Left cardiac atrium (tissue), 4 donors: Measurements from ENCODE around the gene RHBDL1. TPM values are rescaled to one million over a fixed set of nuclear protein-coding genes. Genes with fewer than 3 reads are reported as not detected.
A peak's percentile ranks its signal among the peaks of the same experiment; 100 is the strongest.
"Not testable (repeated sequence)": the region's sequence is repeated elsewhere in the genome, so short reads cannot be mapped to it uniquely, and the experiment has no call there.

Experiments
- ATAC-seq, 2 donors: fragments of 200-7000 bp; cut with Tn5 transposase; one replicate each; pipeline ENCODE4 v1.9.1; 2020; ENCODE audit warnings: mild to moderate bottlenecking in 2 of 2, moderate library complexity in 2 of 2
- DNase-seq: peaks from one replicate; pipeline ENCODE4 v3.0.0-alpha.2; 2020
- intact Hi-C, 2 donors: fragments of 100-400 bp; cut with DNase I; formaldehyde crosslinking; loops; one replicate each; pipeline versions ENCODE4 v1.14.1 to v1.15.1; 2022 to 2023
- total RNA-seq, 2 donors: library from RNA; stranded (reverse); fragmentation: NEBNext Ultra II Directional; extraction: Animal tissue kit (Norgen Biotek cat#: 25700); gene quantifications; one replicate each; pipeline ENCODE4 v1.2.1, GENCODE V29; 2021
- donor health status: DM: no; HTN: yes; CAD: no.
- donor health status: DM: no; HTN: yes; CAD: no; lungs with severe emphysema.
- donor health status: DM: yes; HTN: yes; CAD: no.
- donor health status: Dilated cardiomyopathy.

Gene RHBDL1
- total RNA-seq, 2 donors from 2014 or later: 1.2 TPM

DNA sequence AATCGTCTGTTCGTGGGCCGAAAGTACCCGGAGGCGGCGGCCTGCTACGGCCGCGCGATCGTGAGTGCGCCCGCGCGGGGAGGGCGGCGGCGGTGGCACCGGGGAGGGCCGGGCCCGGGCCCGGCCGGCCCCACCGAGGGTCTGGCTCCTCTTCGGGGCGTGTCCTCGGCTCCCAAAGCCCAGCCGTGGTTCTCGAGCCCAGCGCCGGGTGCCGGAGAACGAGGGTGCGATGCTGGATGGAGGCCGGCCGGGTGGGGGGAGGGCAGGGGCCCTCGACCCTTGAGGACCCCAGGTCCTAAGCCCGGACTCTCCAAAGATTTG, 5.1 kb downstream of the RHBDL1 start:
- ATAC-seq: no peak
- intact Hi-C loops: no loop called here
- DNase-seq: no peak

DNA sequence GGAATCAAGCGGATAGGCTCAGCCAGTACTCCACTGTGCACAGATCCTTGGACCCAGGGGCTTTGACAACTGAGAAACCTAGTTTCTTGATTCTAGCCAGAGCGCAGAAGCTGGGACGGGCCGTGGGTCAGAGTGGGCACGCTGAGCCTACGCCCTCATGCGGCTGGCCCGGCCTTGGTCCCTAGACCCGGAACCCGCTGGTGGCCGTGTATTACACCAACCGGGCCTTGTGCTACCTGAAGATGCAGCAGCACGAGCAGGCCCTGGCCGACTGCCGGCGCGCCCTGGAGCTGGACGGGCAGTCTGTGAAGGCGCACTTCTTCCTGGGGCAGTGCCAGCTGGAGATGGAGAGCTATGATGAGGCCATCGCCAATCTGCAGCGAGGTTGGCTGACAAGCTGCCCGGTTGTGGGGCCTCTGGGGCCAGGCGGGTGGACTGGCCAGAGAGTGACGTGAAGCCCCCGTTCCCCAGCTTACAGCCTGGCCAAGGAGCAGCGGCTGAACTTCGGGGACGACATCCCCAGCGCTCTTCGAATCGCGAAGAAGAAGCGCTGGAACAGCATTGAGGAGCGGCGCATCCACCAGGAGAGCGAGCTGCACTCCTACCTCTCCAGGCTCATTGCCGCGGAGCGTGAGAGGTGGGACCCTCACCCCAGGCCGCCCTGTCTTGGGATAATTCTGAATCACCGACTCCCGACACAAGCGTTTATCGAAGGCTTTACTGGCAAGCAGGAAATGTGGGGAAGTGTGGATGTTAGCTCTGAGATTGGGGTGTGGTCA, 5.7 kb downstream of the RHBDL1 start:
- intact Hi-C loops: no loop called here
- no peak for ATAC-seq
- DNase-seq: no peak

GRCh38 chr16:681746-682427, 6.4 kb downstream of the RHBDL1 start:
- intact Hi-C loops: no loop called here
- DNase-seq (no peak), ATAC-seq (no peak)

DNA sequence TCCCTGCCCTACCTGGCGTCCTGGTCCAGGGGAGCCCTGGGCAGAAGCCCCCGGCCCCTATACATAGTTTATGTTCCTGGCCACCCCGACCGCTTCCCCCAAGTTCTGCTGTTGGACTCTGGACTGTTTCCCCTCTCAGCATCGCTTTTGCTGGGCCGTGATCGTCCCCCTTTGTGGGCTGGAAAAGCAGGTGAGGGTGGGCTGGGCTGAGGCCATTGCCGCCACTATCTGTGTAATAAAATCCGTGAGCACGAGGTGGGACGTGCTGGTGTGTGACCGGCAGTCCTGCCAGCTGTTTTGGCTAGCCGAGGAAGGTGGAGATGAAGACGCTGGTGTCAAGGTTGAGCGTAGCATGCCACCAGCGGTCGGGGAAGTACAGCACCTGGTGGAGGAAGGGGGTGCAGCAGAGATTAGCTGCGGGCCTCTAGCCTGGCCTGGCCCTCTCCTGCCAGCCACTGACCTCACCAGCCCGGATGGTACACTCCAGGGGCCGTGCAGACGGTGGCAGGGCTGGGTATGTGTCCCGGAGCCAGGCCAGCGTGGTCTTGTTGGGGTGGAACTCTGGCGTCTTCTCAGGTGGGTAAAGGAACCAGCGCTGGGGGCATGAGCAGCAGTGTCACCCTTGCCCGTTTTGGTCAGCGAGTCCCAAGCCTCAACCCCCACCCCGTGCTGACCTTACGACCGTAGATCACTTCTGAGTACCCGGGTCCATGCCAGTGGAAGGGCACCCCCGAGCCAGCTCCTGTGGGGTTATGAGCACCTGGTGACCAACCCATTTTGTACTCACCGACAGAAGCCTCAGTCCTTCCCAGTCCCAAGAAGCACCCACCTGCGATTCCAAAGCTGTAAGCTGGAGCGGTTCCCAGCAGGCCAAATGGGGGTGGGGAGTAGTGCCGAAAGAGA, 7.3 kb downstream of the RHBDL1 start:
- intact Hi-C loops: no loop called here
- no peak for ATAC-seq
- no peak for DNase-seq

DNA sequence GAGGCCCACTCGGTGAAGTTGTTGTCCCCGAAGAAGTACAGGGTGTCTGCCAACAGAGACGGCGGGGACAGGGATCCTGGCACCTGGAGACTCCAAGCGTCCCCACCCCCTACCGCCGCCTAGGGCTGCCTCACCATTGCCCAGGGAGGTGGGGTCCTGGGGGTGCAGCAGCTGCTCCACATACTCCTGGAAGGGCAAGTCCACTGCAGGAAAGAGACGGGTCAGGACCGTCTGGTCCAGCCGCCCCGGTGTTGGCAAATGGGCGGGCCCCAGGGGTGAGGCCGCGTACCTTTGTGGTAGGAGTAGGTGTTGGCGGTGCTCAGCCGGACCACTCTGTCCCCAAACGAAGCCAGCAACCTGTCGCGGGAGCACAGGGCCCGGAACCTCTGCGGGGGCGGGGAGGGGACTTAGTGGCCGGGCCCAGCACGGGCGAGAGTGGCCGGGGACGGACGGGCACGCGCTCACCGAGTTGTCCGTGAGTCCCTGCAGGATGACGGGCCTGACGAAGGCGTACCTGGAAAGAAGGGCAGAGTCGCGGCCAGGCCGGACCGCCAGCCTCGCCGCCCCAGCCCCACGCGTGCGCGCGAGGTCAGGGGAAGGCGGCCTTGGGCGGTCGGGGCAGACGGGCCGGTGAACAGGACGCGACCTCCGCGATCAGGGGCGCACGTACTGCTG, 8.1 kb downstream of the RHBDL1 start:
- ATAC-seq: no peak
- intact Hi-C loops: no loop called here
- no peak for DNase-seq

GRCh38 chr16:684071-684794, 8.8 kb downstream of the RHBDL1 start, which contains the start of gene JMJD8:
Gene JMJD8, minus strand, starts transcription at chr16:684334. Its CDS starts 15 bp downstream, at chr16:684319.
- DNase-seq: peak; percentile 99
- peak; percentile 69 to 77 for ATAC-seq
- intact Hi-C loops: no loop called here

- no peak for ATAC-seq
- intact Hi-C loops: no loop called here
- no peak for DNase-seq
Measured at GRCh38 chr16:684961-685696, 9.7 kb downstream of the RHBDL1 start.

DNA sequence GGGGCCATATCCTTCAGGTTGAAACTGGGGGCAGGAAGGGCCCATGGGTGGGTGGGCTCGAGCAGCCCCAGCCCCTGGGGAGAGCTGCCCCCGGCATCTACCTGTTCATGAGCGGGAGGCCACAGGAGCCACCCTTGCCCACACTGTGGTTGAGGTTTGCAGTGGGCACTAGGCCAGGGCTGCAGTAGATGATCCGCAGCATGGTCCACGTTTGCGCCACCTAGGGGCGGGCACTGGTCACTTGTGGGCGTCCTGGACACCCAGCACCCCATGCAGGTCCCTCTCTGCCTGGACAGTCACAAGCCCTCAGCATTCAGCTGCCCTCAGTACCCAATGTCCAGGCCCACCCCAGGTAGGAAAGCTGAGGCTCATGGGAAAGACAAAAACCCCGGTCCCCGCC, 10.5 kb downstream of the RHBDL1 start:
- intact Hi-C loops: no loop called here
- ATAC-seq (no peak), DNase-seq (no peak)

- DNase-seq: no peak
- intact Hi-C loops: no loop called here
- no peak for ATAC-seq
Measured at GRCh38 chr16:686459-687260, 11.2 kb downstream of the RHBDL1 start.

GRCh38 chr16:687499-687898, 12.0 kb downstream of the RHBDL1 start:
- ATAC-seq: no peak
- no peak for DNase-seq
- intact Hi-C loops: no loop called here

- no peak for ATAC-seq
- intact Hi-C loops: no loop called here
- DNase-seq: no peak
Measured at GRCh38 chr16:689175-689897, 13.9 kb downstream of the RHBDL1 start.

- DNase-seq, intact Hi-C loops, ATAC-seq: not testable (repeated sequence)
Measured at GRCh38 chr16:691242-691641, 15.8 kb downstream of the RHBDL1 start.

DNA sequence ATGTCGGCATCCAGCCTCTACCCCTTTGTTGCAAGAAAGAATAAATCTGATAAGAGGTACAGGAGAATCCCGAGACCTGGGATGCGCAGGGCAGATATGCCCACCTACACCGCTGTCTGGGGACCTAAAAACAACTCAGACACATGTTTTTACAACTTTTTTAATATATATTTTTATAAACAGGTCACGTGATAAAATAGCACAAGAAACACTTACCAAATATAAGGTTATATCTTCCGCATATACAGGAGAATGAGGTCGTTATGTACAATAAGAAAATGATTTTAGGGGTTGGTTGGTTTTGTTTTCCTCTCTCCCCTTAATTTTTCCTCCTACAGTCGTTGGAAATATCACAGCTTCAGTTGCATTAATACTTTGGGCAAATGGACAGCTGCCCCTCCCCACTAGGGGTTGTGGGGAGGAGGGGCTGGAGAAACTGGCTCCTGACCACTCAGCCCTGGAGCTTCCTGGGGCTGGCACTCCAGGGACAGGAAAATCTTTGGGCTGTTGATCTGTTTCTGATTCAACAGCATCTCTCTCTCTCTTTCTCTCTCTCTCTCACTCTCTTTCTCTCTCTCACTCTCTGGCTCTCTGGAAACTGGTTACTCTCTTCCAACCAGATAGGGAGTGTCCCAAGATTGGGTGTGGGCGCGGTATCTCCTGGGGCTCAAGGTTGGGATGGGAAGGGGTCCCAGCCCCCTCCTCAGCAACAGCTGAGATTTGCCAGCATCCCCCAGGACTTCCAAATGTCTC, 17.1 kb downstream of the RHBDL1 start:
- ATAC-seq (no peak), DNase-seq (no peak)
- intact Hi-C loops: no loop called here

DNA sequence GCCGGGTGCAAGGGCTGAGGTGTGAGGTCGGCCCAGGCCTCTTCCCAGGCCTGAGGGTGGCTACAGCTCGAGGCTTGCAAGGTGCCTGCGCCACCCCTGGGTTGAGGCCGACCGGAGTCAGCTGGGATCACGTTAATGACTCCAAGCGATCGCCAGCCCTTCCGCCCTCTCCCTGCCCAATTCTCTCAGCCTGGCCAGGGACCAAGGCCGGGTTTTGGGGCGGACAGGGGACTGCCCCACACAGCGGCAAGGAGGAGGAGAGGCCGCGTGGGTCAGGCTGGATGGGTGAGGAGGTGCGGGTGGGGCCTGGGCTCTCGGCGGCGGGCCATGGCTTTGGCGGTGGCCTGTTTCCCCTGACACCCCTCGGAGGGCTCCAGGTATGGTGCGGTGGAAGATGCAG, 17.9 kb downstream of the RHBDL1 start:
- no peak for ATAC-seq
- intact Hi-C loops: no loop called here

GRCh38 chr16:693766-694165, 18.3 kb downstream of the RHBDL1 start:
- DNase-seq (no peak), ATAC-seq (no peak)
- intact Hi-C loops: no loop called here

More for the DNA sequence above, 17.9 kb downstream of the RHBDL1 start:
- DNase-seq: no peak
